Lung (tissue), 12 donors: ENCODE results near the gene ERCC8. TPM values are rescaled to one million over a fixed set of nuclear protein-coding genes. Genes with fewer than 3 reads are reported as not detected.

Experiments used
- ATAC-seq: fragments of 200-7000 bp; cut with Tn5 transposase; one replicate; pipeline ENCODE4 v1.9.1; 2020; ENCODE audit warnings: moderate number of reproducible peaks; ENCODE audit not compliant: insufficient read depth, low FRiP score
- DNase-seq, 3 donors: peaks; one replicate each; pipeline ENCODE4 v3.0.0-alpha.2; 2013 to 2017
- H3K27ac ChIP-seq, 2 donors: one replicate each; pipeline ENCODE4 v1.5.1; 2013; ENCODE audit warnings: mild to moderate bottlenecking in 2 of 2, moderate library complexity in 2 of 2, control low read depth in 1 of 2, inconsistent platforms in 1 of 2, low read depth in 1 of 2, low read length in 1 of 2
- H3K27me3 ChIP-seq, 3 donors: one replicate each; pipeline ENCODE4 v1.5.1; 2013; ENCODE audit warnings: low read length in 2 of 3; ENCODE audit not compliant: control insufficient read depth in 3 of 3, insufficient read depth in 3 of 3
- H3K36me3 ChIP-seq, 4 donors: one replicate each; pipeline ENCODE4 v1.5.1; 2013; ENCODE audit warnings: low read length in 4 of 4, mild to moderate bottlenecking in 1 of 4, moderate library complexity in 1 of 4; ENCODE audit not compliant: control insufficient read depth in 4 of 4, insufficient read depth in 4 of 4
- H3K4me1 ChIP-seq, 5 donors: one replicate each; pipeline ENCODE4 v1.5.1; 2013; ENCODE audit warnings: low read length in 5 of 5, mild to moderate bottlenecking in 2 of 5, moderate library complexity in 1 of 5; ENCODE audit not compliant: control insufficient read depth in 5 of 5, insufficient read depth in 5 of 5
- H3K4me3 ChIP-seq: one replicate; pipeline ENCODE4 v1.5.1; 2013; ENCODE audit warnings: mild to moderate bottlenecking, control low read depth, moderate library complexity
- H3K9ac ChIP-seq, 2 donors: one replicate each; pipeline ENCODE4 v1.5.1; 2013; ENCODE audit warnings: low read length in 2 of 2, control low read depth in 1 of 2; ENCODE audit not compliant: insufficient read depth in 1 of 2
- H3K9me3 ChIP-seq, 4 donors: one replicate each; pipeline ENCODE4 v1.5.1; 2013; ENCODE audit warnings: low read length in 3 of 4, mild to moderate bottlenecking in 1 of 4, moderate library complexity in 1 of 4; ENCODE audit not compliant: control insufficient read depth in 4 of 4, insufficient read depth in 3 of 4
- WGBS, 2 donors: extraction: QIAGEN DNeasy Blood & Tissue Kit; methylation state at CpG; one replicate each; pipeline ENCODE4 v1.1.7; 2013; 5-methylcytosine and 5-hydroxymethylcytosine counted together
- polyA plus RNA-seq, 2 donors: library from polyadenylated mRNA; stranded (reverse); fragments of 200-250 nt; gene quantifications; one replicate each; pipeline ENCODE4 v1.2.1, GENCODE V29; 2013
- total RNA-seq, 2 donors: library from RNA; depleted of rRNA in 1 of 2; stranded (reverse); fragments of >200 nt in 1 of 2; gene quantifications; one replicate each; pipeline ENCODE4 v1.2.1, GENCODE V29; 2014 to 2021
- TF ChIP-seq, protein P1 (sequence below): IDR thresholded peaks from 2 replicates; pipeline ENCODE4 v1.5.1; 2012; ENCODE audit warnings: mild to moderate bottlenecking; ENCODE audit errors: control extremely low read depth, extremely low read depth
- donor health status: control.
- donor health status: control.
- donor health status: Bipolar disorder and iron deficiency.
- donor health status: healthy.
- donor health status: DM: yes; HTN: yes; CAD: no.

Gene ERCC8
- total and polyA plus RNA-seq, 4 donors: 4.6 to 11.3 (median 8.0) TPM

DNA sequence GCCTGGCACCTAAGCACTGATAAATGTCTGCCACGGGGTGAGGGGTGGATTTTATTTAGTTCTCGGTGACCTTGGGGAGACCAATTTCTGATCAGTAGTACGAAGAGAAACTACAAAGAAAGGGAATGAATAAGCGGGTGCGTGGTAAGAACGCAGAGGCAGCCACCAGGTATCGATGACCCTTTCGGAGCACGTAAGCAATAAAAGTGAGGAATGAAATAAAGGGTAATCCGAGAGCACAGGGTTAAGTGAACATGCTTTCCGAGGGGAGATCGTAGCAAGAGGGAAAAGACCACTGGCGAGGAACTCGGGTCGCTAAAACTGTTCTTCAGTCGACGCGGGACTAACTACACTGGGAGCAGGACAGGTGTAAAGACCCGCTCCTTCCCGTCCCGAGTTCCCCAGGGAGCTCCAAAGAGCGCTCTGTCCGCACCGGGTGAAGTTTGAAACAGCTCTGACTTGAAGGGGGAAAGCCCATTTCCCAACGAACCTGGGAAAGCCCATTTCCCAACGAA is 101.9 kb downstream of the ERCC8 start:
- TF ChIP-seq, protein P1, sequence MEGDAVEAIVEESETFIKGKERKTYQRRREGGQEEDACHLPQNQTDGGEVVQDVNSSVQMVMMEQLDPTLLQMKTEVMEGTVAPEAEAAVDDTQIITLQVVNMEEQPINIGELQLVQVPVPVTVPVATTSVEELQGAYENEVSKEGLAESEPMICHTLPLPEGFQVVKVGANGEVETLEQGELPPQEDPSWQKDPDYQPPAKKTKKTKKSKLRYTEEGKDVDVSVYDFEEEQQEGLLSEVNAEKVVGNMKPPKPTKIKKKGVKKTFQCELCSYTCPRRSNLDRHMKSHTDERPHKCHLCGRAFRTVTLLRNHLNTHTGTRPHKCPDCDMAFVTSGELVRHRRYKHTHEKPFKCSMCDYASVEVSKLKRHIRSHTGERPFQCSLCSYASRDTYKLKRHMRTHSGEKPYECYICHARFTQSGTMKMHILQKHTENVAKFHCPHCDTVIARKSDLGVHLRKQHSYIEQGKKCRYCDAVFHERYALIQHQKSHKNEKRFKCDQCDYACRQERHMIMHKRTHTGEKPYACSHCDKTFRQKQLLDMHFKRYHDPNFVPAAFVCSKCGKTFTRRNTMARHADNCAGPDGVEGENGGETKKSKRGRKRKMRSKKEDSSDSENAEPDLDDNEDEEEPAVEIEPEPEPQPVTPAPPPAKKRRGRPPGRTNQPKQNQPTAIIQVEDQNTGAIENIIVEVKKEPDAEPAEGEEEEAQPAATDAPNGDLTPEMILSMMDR: no peak

DNA sequence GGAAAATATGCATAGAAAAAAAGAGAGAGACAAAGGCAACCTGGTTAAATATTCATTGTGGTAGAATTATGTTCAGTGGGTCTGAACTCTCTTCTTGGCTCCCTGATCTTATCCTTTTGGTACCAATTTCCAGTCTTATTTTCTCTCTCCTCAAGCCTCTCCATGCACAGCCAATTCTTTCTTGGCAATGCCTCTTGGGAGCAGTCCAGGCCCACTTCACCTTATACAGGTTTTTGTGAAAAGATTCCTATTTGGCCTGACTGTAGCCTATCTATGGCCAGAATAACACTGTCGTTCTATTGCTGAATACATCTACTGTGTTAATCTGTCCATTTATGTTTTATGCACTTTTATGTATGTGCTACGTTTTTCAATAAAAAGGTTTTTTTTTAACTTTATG is 103.5 kb downstream of the ERCC8 start:
- Histone ChIP-seq H3K9ac (no peak overlapping the region), H3K27ac (no peak overlapping the region), H3K36me3 (no peaks in the 10 kb centered on the region), H3K4me1 (peaks cover 0 to 18% (median 3%) of the 10 kb centered on the region in 5 donors), H3K27me3 (peaks cover 0 to 54% (median 49%) of the 10 kb centered on the region in 3 donors), H3K9me3 (peaks cover 0 to 1% (median 0%) of the 10 kb centered on the region in 4 donors), H3K4me3 (no peak overlapping the region)
- ATAC-seq: no peak
- TF ChIP-seq, protein P1: no peak
- WGBS, 2 donors: 79 to 81% methylated on average over 2 of the region's 2 CpGs
- peak in 1 of 3 donors; percentile 19 for DNase-seq

More for the DNA sequence above, 101.9 kb downstream of the ERCC8 start:
- peaks cover 0 to 18% (median 3%) of the 10 kb centered on the region in 5 donors for H3K4me1 ChIP-seq
- H3K9me3 ChIP-seq: peaks cover 0 to 1% (median 0%) of the 10 kb centered on the region in 4 donors
- WGBS, 2 donors: 19 to 24% methylated on average over 26 of the region's 26 CpGs
- H3K9ac ChIP-seq: peak overlapping the region in 1 of 2 donors; percentile 13
- H3K27ac ChIP-seq: no peak overlapping the region
- peaks cover 0 to 59% (median 51%) of the 10 kb centered on the region in 3 donors for H3K27me3 ChIP-seq
- DNase-seq (peak in 2 of 3 donors; percentile 11 to 16), ATAC-seq (no peak)
- no peaks in the 10 kb centered on the region for H3K36me3 ChIP-seq
- H3K4me3 ChIP-seq: no peak overlapping the region

- no peak overlapping the region for H3K27ac ChIP-seq
- no peaks in the 10 kb centered on the region for H3K9me3 ChIP-seq
- 62 to 69% methylated on average over 3 of the region's 3 CpGs for WGBS, 2 donors
- H3K4me1 ChIP-seq: peaks cover 0 to 2% (median 0%) of the 10 kb centered on the region in 5 donors
- no peak overlapping the region for H3K9ac ChIP-seq
- no peaks in the 10 kb centered on the region for H3K36me3 ChIP-seq
- H3K4me3 ChIP-seq: no peak overlapping the region
- DNase-seq (no peak), ATAC-seq (no peak)
- TF ChIP-seq, protein P1: no peak
- peaks cover 0 to 16% (median 11%) of the 10 kb centered on the region in 3 donors for H3K27me3 ChIP-seq
Measured at GRCh38 chr5:60836131-60836530, 108.7 kb downstream of the ERCC8 start.
